HepG2 (cell line): Measurements from ENCODE around the gene PANX1. TPM values are rescaled to one million over a fixed set of nuclear protein-coding genes. Genes with fewer than 3 reads are reported as not detected.

Experiments
- ATAC-seq: fragments of 200-7000 bp; cut with Tn5 transposase; 3 replicates; pipeline ENCODE4 v1.9.1; 2020; ENCODE audit warnings: mild to moderate bottlenecking, moderate library complexity
- BruUV-seq: library from RNA; stranded (reverse); fragments of 400-500 nt; replicated peaks from 2 replicates; lab custom pipeline; 2021; lab: Mats Ljungman, UMichigan
- CTCF ChIA-PET: fragments of 300-600 bp; formaldehyde crosslinking; extraction: SDS; loops from one replicate; lab custom pipeline; 2021; ENCODE audit warnings: low total read pairs, inconsistent platforms, low intra/inter-chr PET ratio; lab: Yijun Ruan, JAX
- POLR2A ChIA-PET: fragments of 350-600 bp; sonication (Branson Sonifier 250); formaldehyde crosslinking; loops from one replicate; lab custom pipeline; 2020; ENCODE audit warnings: antibody characterized with exemption, inconsistent platforms; lab: Yijun Ruan, JAX
- DNase-seq: peaks from one replicate; pipeline ENCODE4 v3.0.0-alpha.2; 2015; ENCODE audit warnings: low spot score
- FAIRE-seq: peaks from 3 replicates; lab custom pipeline; 2011; peaks lifted over from hg19 to GRCh38; lab: Jason Lieb, UNC
- H2AFZ ChIP-seq: one replicate; pipeline ENCODE4 v1.6.1; 2011; ENCODE audit warnings: low read length, inconsistent platforms
- H3K27ac ChIP-seq: fragments of 300-600 bp; 3 replicates; pipeline ENCODE4 v1.8.0; 2011; ENCODE audit warnings: mixed run types, mild to moderate bottlenecking, mixed read lengths, low read length, inconsistent platforms; ENCODE audit not compliant: insufficient read depth; ENCODE audit errors: extremely low read length
- H3K27me3 ChIP-seq, 2 experiments: fragments of 200-600 bp in 1 of 2; 2 replicates in 1 of 2; 3 replicates in 1 of 2; pipeline versions ENCODE4 v1.6.0 to v1.8.0; 2011; ENCODE audit warnings: low read length in 2 of 2, mild to moderate bottlenecking in 2 of 2, moderate library complexity in 2 of 2, inconsistent platforms in 1 of 2; ENCODE audit not compliant: insufficient read depth in 2 of 2, control insufficient read depth in 1 of 2
- H3K36me3 ChIP-seq, 2 experiments: fragments of 200-600 bp in 1 of 2; replicated peaks in 1 of 2; 2 replicates in 1 of 2; 3 replicates in 1 of 2; pipeline versions ENCODE4 v1.5.1 to v1.8.0; 2011; ENCODE audit warnings: low read length in 2 of 2, inconsistent platforms in 1 of 2; ENCODE audit not compliant: insufficient read depth in 2 of 2, control insufficient read depth in 1 of 2
- H3K4me1 ChIP-seq: 2 replicates; pipeline ENCODE4 v1.5.1; 2012; ENCODE audit warnings: low read length, inconsistent platforms; ENCODE audit not compliant: insufficient read depth
- H3K4me2 ChIP-seq: 2 replicates; pipeline ENCODE4 v1.6.0; 2011; ENCODE audit warnings: low read depth, low read length, inconsistent platforms
- H3K4me3 ChIP-seq, 3 experiments: fragments of 200-600 bp in 1 of 3; sonication (generic), shearing (Covaris generic) in 1 of 3; replicated peaks in 1 of 3; 2 replicates each; pipeline ENCODE4 v1.5.1; 2011 to 2016; ENCODE audit warnings: low read length in 3 of 3, inconsistent platforms in 2 of 3, low read depth in 2 of 3, mild to moderate bottlenecking in 2 of 3, control low read depth in 1 of 3, mixed read lengths in 1 of 3; ENCODE audit not compliant: insufficient read depth in 1 of 3
- H3K79me2 ChIP-seq: one replicate; pipeline ENCODE4 v1.6.1; 2011; ENCODE audit warnings: low read length, inconsistent platforms; ENCODE audit not compliant: insufficient read depth
- H3K9ac ChIP-seq: 2 replicates; pipeline ENCODE4 v1.6.0; 2011; ENCODE audit warnings: mild to moderate bottlenecking, low read depth, low read length, inconsistent platforms; ENCODE audit not compliant: insufficient read depth
- H3K9me3 ChIP-seq: 2 replicates; pipeline ENCODE4 v1.5.1; 2012; ENCODE audit warnings: mild to moderate bottlenecking, low read length
- H4K20me1 ChIP-seq: 2 replicates; pipeline ENCODE4 v1.6.0; 2011; ENCODE audit warnings: inconsistent platforms, mild to moderate bottlenecking, low read length, moderate library complexity; ENCODE audit not compliant: insufficient read depth
- FOSL1 ChIP-seq: sonication (generic); formaldehyde crosslinking; IDR thresholded peaks from 2 replicates; pipeline ENCODE4 v1.9.0; 2021; ENCODE audit warnings: missing genetic modification reagents, borderline replicate concordance
- FOSL2 ChIP-seq: sonication (generic); formaldehyde crosslinking; IDR thresholded peaks from 2 replicates; pipeline ENCODE4 v1.4.0; 2020; ENCODE audit warnings: missing genetic modification reagents
- FOXJ3 ChIP-seq: sonication (generic); formaldehyde crosslinking; IDR thresholded peaks from 2 replicates; pipeline ENCODE4 v1.4.0; 2020; ENCODE audit warnings: missing genetic modification reagents, mild to moderate bottlenecking, borderline replicate concordance
- RXRA ChIP-seq: sonication (generic); formaldehyde crosslinking; IDR thresholded peaks from 2 replicates; pipeline ENCODE4 v1.5.1; 2020; ENCODE audit warnings: missing genetic modification reagents
- SUZ12 ChIP-seq: fragments of 150-350 bp; IDR thresholded peaks from 2 replicates; pipeline ENCODE4 v1.6.1; 2014; ENCODE audit warnings: low read depth, low read length
- ZNF547 ChIP-seq: sonication (generic); formaldehyde crosslinking; IDR thresholded peaks from 2 replicates; pipeline ENCODE4 v1.5.1; 2020; ENCODE audit warnings: mild to moderate bottlenecking, missing genetic modification reagents
- ZNF552 ChIP-seq: sonication (generic); formaldehyde crosslinking; IDR thresholded peaks from 2 replicates; pipeline ENCODE4 v1.9.0; 2022; ENCODE audit warnings: missing genetic modification reagents, mild to moderate bottlenecking, borderline replicate concordance
- ZNF891 ChIP-seq: sonication (generic); formaldehyde crosslinking; IDR thresholded peaks from 2 replicates; pipeline ENCODE4 v1.5.0; 2020; ENCODE audit warnings: mild to moderate bottlenecking, missing genetic modification reagents
- WGBS: methylation state at CpG from one replicate; pipeline ENCODE4 v1.1.6; 2017; ENCODE audit warnings: low lambda C conversion rate; 5-methylcytosine and 5-hydroxymethylcytosine counted together
- in situ Hi-C: cut with HindIII; loops from 2 replicates; pipeline ENCODE4 v1.10.0; 2017; ENCODE audit warnings: low pct_unique_long_range_greater_than_20kb; ENCODE audit not compliant: extremely low pct_ligation_motif_present
- intact Hi-C: fragments of 100-400 bp; cut with micrococcal nuclease; formaldehyde crosslinking; loops from one replicate; pipeline ENCODE4 v1.10.0; 2022; ENCODE audit not compliant: unreplicated experiment
- polyA plus RNA-seq, 8 experiments: library from polyadenylated mRNA; depleted of rRNA in 3 of 8; stranded (reverse) in 7 of 8; unstranded in 1 of 8; fragments of >200 nt; fragmentation: Illumina TruSeq in 4 of 8; extraction: Trizol in 4 of 8; gene quantifications; 2 replicates each; pipeline versions ENCODE4 v1.2.1 to v1.2.3, GENCODE V29; 2011 to 2016; ENCODE audit warnings: low read depth in 4 of 8, missing spikeins in 1 of 8, mixed read lengths in 1 of 8; ENCODE audit not compliant: insufficient read depth in 1 of 8
- total RNA-seq, 5 experiments: library from RNA; depleted of rRNA; stranded (reverse); fragments of >200 nt; fragmentation: Illumina TruSeq; extraction: Trizol; gene quantifications; 2 replicates each; pipeline ENCODE4 v1.2.3, GENCODE V29; 2016; ENCODE audit warnings: low read depth in 1 of 5
- TF ChIP-seq, protein P1 (sequence below): sonication (generic); formaldehyde crosslinking; IDR thresholded peaks from 2 replicates; pipeline ENCODE4 v1.8.1; 2023; ENCODE audit warnings: missing genetic modification reagents, mild to moderate bottlenecking, borderline replicate concordance
- TF ChIP-seq, protein P2 (sequence below): sonication (generic); formaldehyde crosslinking; IDR thresholded peaks from 2 replicates; pipeline ENCODE4 v1.4.0; 2020; ENCODE audit warnings: missing genetic modification reagents, low read depth, mild to moderate bottlenecking, borderline replicate concordance
- TF ChIP-seq, protein P3 (sequence below): IDR thresholded peaks from 2 replicates; pipeline ENCODE4 v1.6.1; 2018; ENCODE audit warnings: missing genetic modification reagents, mild to moderate bottlenecking, missing compliant biosample characterization
- TF ChIP-seq, protein P4 (sequence below): sonication (generic); IDR thresholded peaks from 2 replicates; pipeline ENCODE4 v1.6.1; 2016; ENCODE audit warnings: low read depth, borderline replicate concordance
- TF ChIP-seq, protein P5 (sequence below): sonication (generic); formaldehyde crosslinking; IDR thresholded peaks from 2 replicates; pipeline ENCODE4 v1.9.0; 2021; ENCODE audit warnings: mild to moderate bottlenecking, missing genetic modification reagents

PANX1 gene
- total and polyA plus RNA-seq, 2 of the 13 experiments (the other 11 are each of a cell fraction or from before 2014, with no cell fraction given) = 8.3 to 24.8 TPM

DNA sequence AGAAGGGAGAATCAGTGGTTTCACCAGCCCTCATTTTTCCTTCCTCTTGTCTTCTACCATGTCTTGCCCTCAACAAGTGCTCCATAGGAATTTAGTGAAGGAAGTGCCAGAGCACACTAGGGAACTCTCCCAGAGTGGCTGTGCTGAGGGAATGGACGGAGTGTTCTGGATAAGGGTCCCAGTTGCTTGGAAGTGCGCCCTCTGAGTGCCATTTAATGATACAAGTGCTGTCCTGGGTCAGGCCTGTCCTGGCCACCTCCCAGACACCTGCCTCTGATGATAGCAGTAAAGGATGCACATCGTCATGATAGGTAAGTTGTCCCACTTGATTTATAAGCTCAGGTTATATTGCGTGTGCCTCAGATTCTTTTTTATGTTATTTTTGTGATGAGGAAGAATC lies 5.1 kb downstream of the PANX1 start:
- Histone ChIP-seq H4K20me1 (peaks cover 10% of the 10 kb centered on the region; the same call in 1 of the 2 replicates), H3K79me2 (peaks cover 64% of the 10 kb centered on the region), H3K36me3 (no peaks in the 10 kb centered on the region), H3K4me2 (no peak overlapping the region), H3K4me1 (peaks cover 30% of the 10 kb centered on the region), H3K4me3 (no peak overlapping the region), H3K9me3 (no peaks in the 10 kb centered on the region), H3K27me3 (no peaks in the 10 kb centered on the region), H3K9ac (no peak overlapping the region), H3K27ac (no peak overlapping the region), H2AFZ (no peak overlapping the region)
- in situ Hi-C loops = no loop called here
- FAIRE-seq (no peak), ATAC-seq (no peak), DNase-seq (no peak)
- intact Hi-C loops = no loop called here
- ChIA-PET CTCF (no interaction called here), POLR2A (no interaction called here)
- BruUV-seq = no TSS peak
- WGBS = 100% methylated on average over 4 of the region's 4 CpGs
- TF ChIP-seq, protein P1, sequence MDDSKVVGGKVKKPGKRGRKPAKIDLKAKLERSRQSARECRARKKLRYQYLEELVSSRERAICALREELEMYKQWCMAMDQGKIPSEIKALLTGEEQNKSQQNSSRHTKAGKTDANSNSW = no peak
- TF ChIP-seq FOSL1 (CRISPR knock-in tag) = no peak
- no peak for TF ChIP-seq ZNF891 (CRISPR knock-in tag)
- TF ChIP-seq, protein P2, sequence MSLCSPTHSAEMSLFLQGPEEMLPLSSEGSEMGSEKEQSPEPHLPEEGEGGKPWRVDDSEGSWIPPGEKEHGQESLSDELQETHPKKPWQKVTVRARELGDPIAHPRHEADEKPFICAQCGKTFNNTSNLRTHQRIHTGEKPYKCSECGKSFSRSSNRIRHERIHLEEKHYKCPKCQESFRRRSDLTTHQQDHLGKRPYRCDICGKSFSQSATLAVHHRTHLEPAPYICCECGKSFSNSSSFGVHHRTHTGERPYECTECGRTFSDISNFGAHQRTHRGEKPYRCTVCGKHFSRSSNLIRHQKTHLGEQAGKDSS (CRISPR knock-in tag) = no peak
- TF ChIP-seq, protein P3, sequence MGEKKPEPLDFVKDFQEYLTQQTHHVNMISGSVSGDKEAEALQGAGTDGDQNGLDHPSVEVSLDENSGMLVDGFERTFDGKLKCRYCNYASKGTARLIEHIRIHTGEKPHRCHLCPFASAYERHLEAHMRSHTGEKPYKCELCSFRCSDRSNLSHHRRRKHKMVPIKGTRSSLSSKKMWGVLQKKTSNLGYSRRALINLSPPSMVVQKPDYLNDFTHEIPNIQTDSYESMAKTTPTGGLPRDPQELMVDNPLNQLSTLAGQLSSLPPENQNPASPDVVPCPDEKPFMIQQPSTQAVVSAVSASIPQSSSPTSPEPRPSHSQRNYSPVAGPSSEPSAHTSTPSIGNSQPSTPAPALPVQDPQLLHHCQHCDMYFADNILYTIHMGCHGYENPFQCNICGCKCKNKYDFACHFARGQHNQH (CRISPR knock-in tag) = no peak
- no peak for TF ChIP-seq ZNF552 (CRISPR knock-in tag)
- no peak for TF ChIP-seq RXRA (CRISPR knock-in tag)
- no peak for TF ChIP-seq ZNF547 (CRISPR knock-in tag)
- TF ChIP-seq FOSL2 (CRISPR knock-in tag) = no peak
- no peak for TF ChIP-seq SUZ12
- TF ChIP-seq, protein P4, sequence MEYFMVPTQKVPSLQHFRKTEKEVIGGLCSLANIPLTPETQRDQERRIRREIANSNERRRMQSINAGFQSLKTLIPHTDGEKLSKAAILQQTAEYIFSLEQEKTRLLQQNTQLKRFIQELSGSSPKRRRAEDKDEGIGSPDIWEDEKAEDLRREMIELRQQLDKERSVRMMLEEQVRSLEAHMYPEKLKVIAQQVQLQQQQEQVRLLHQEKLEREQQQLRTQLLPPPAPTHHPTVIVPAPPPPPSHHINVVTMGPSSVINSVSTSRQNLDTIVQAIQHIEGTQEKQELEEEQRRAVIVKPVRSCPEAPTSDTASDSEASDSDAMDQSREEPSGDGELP = no peak
- TF ChIP-seq, protein P5, sequence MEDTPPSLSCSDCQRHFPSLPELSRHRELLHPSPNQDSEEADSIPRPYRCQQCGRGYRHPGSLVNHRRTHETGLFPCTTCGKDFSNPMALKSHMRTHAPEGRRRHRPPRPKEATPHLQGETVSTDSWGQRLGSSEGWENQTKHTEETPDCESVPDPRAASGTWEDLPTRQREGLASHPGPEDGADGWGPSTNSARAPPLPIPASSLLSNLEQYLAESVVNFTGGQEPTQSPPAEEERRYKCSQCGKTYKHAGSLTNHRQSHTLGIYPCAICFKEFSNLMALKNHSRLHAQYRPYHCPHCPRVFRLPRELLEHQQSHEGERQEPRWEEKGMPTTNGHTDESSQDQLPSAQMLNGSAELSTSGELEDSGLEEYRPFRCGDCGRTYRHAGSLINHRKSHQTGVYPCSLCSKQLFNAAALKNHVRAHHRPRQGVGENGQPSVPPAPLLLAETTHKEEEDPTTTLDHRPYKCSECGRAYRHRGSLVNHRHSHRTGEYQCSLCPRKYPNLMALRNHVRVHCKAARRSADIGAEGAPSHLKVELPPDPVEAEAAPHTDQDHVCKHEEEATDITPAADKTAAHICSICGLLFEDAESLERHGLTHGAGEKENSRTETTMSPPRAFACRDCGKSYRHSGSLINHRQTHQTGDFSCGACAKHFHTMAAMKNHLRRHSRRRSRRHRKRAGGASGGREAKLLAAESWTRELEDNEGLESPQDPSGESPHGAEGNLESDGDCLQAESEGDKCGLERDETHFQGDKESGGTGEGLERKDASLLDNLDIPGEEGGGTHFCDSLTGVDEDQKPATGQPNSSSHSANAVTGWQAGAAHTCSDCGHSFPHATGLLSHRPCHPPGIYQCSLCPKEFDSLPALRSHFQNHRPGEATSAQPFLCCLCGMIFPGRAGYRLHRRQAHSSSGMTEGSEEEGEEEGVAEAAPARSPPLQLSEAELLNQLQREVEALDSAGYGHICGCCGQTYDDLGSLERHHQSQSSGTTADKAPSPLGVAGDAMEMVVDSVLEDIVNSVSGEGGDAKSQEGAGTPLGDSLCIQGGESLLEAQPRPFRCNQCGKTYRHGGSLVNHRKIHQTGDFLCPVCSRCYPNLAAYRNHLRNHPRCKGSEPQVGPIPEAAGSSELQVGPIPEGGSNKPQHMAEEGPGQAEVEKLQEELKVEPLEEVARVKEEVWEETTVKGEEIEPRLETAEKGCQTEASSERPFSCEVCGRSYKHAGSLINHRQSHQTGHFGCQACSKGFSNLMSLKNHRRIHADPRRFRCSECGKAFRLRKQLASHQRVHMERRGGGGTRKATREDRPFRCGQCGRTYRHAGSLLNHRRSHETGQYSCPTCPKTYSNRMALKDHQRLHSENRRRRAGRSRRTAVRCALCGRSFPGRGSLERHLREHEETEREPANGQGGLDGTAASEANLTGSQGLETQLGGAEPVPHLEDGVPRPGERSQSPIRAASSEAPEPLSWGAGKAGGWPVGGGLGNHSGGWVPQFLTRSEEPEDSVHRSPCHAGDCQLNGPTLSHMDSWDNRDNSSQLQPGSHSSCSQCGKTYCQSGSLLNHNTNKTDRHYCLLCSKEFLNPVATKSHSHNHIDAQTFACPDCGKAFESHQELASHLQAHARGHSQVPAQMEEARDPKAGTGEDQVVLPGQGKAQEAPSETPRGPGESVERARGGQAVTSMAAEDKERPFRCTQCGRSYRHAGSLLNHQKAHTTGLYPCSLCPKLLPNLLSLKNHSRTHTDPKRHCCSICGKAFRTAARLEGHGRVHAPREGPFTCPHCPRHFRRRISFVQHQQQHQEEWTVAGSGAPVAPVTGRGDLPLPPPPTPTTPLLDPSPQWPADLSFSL (CRISPR knock-in tag) = no peak
- TF ChIP-seq FOXJ3 (CRISPR knock-in tag) = no peak
